H9 (cell line): Measurements from ENCODE around the gene RBM23. TPM values are rescaled to one million over a fixed set of nuclear protein-coding genes. Genes with fewer than 3 reads are reported as not detected.
"Not testable (repeated sequence)": the region's sequence is repeated elsewhere in the genome, so short reads cannot be mapped to it uniquely, and the experiment has no call there.

Source experiments
- DNase-seq: peaks from one replicate; pipeline ENCODE4 v3.0.0-alpha.2; 2017
- H2AFZ ChIP-seq: one replicate; pipeline ENCODE4 v1.6.1; 2013; ENCODE audit warnings: mild to moderate bottlenecking, low read length, control low read depth, moderate library complexity
- H2AK5ac ChIP-seq: 2 replicates; pipeline ENCODE4 v1.6.1; 2013; ENCODE audit warnings: low read length, control low read depth, mixed read lengths; ENCODE audit not compliant: insufficient read length
- H2BK120ac ChIP-seq: one replicate; pipeline ENCODE4 v1.6.1; 2013; ENCODE audit warnings: low read depth, mild to moderate bottlenecking, low read length, control low read depth, inconsistent platforms; ENCODE audit not compliant: poor library complexity, severe bottlenecking
- H2BK12ac ChIP-seq: 2 replicates; pipeline ENCODE4 v1.6.1; 2013; ENCODE audit warnings: low read length, control low read depth, mixed read lengths, low read depth; ENCODE audit not compliant: insufficient read length
- H2BK15ac ChIP-seq: 2 replicates; pipeline ENCODE4 v1.6.1; 2013; ENCODE audit warnings: low read depth, low read length, control low read depth
- H2BK20ac ChIP-seq: one replicate; pipeline ENCODE4 v1.6.1; 2013; ENCODE audit warnings: low read depth, mild to moderate bottlenecking, low read length, control low read depth, inconsistent platforms; ENCODE audit not compliant: poor library complexity, severe bottlenecking
- H2BK5ac ChIP-seq: 2 replicates; pipeline ENCODE4 v1.6.1; 2013; ENCODE audit warnings: low read length, control low read depth, mixed read lengths; ENCODE audit not compliant: insufficient read length
- H3K14ac ChIP-seq: 2 replicates; pipeline ENCODE4 v1.6.1; 2013; ENCODE audit warnings: low read length, control low read depth; ENCODE audit not compliant: insufficient read depth
- H3K18ac ChIP-seq: 2 replicates; pipeline ENCODE4 v1.6.1; 2013; ENCODE audit warnings: low read depth, mild to moderate bottlenecking, mixed read lengths, low read length, control low read depth; ENCODE audit not compliant: insufficient read length
- H3K23ac ChIP-seq: 2 replicates; pipeline ENCODE4 v1.6.1; 2013; ENCODE audit warnings: low read length, control low read depth, mixed read lengths, low read depth; ENCODE audit not compliant: insufficient read length
- H3K23me2 ChIP-seq: 2 replicates; pipeline ENCODE4 v1.6.1; 2013; ENCODE audit warnings: low read depth, mild to moderate bottlenecking, mixed read lengths, low read length, control low read depth; ENCODE audit not compliant: insufficient read length, poor library complexity, severe bottlenecking
- H3K27ac ChIP-seq: 2 replicates; pipeline ENCODE4 v1.5.1; 2013; ENCODE audit warnings: low read length, control low read depth, mixed read lengths, low read depth; ENCODE audit not compliant: insufficient read length
- H3K27me3 ChIP-seq: 2 replicates; pipeline ENCODE4 v1.6.1; 2013; ENCODE audit warnings: low read length, control low read depth, inconsistent platforms; ENCODE audit not compliant: insufficient read depth
- H3K4ac ChIP-seq: 2 replicates; pipeline ENCODE4 v1.6.1; 2013; ENCODE audit warnings: low read depth, mild to moderate bottlenecking, control low read depth, inconsistent platforms, low read length, moderate library complexity
- H3K4me1 ChIP-seq: 2 replicates; pipeline ENCODE4 v1.6.1; 2013; ENCODE audit warnings: low read length, control low read depth, inconsistent platforms; ENCODE audit not compliant: insufficient read depth
- H3K4me2 ChIP-seq: 2 replicates; pipeline ENCODE4 v1.6.1; 2013; ENCODE audit warnings: low read length, control low read depth, mixed read lengths; ENCODE audit not compliant: insufficient read length, insufficient read depth
- H3K56ac ChIP-seq: 2 replicates; pipeline ENCODE4 v1.6.1; 2013; ENCODE audit warnings: low read depth, mild to moderate bottlenecking, mixed read lengths, low read length, control low read depth; ENCODE audit not compliant: insufficient read length
- H3K79me1 ChIP-seq: 2 replicates; pipeline ENCODE4 v1.6.1; 2013; ENCODE audit warnings: low read depth, mild to moderate bottlenecking, moderate library complexity, low read length, control low read depth, inconsistent platforms; ENCODE audit not compliant: insufficient read depth, poor library complexity, severe bottlenecking
- H3K79me2 ChIP-seq: 2 replicates; pipeline ENCODE4 v1.6.1; 2013; ENCODE audit warnings: low read length, control low read depth, inconsistent platforms; ENCODE audit not compliant: insufficient read depth
- H3K9ac ChIP-seq: 2 replicates; pipeline ENCODE4 v1.6.1; 2013; ENCODE audit warnings: low read length, control low read depth, mixed read lengths; ENCODE audit not compliant: insufficient read length; ENCODE audit errors: extremely low read depth
- H3K9me3 ChIP-seq: one replicate; pipeline ENCODE4 v1.6.1; 2013; ENCODE audit warnings: low read depth, low read length, inconsistent platforms; ENCODE audit not compliant: control insufficient read depth
- H3T11ph ChIP-seq: one replicate; pipeline ENCODE4 v1.6.1; 2013; ENCODE audit warnings: mild to moderate bottlenecking, low read length, control low read depth, inconsistent platforms
- H4K20me1 ChIP-seq: one replicate; pipeline ENCODE4 v1.6.1; 2013; ENCODE audit not compliant: control insufficient read depth, insufficient read length, insufficient read depth
- H4K5ac ChIP-seq: 2 replicates; pipeline ENCODE4 v1.6.1; 2013; ENCODE audit warnings: low read depth, mild to moderate bottlenecking, mixed read lengths, low read length, control low read depth; ENCODE audit not compliant: insufficient read length
- H4K8ac ChIP-seq: replicated peaks from 2 replicates; pipeline ENCODE4 v1.6.1; 2013; ENCODE audit warnings: low read length, control low read depth, mixed read lengths, low read depth; ENCODE audit not compliant: insufficient read length
- H4K91ac ChIP-seq: 2 replicates; pipeline ENCODE4 v1.6.1; 2013; ENCODE audit warnings: low read depth, mild to moderate bottlenecking, moderate library complexity, mixed read lengths, low read length, control low read depth; ENCODE audit not compliant: insufficient read length
- H3K27ac Mint-ChIP-seq, 3 experiments: 2 replicates in 2 of 3; 3 replicates in 1 of 3; pipeline ENCODE4 v1.8.0; 2020 to 2021; ENCODE audit warnings: mixed read lengths in 3 of 3, mild to moderate bottlenecking in 1 of 3, moderate library complexity in 1 of 3
- H3K27me3 Mint-ChIP-seq: 2 replicates; pipeline ENCODE4 v1.8.0; 2021; ENCODE audit warnings: low read depth, mild to moderate bottlenecking, moderate library complexity, mixed read lengths
- H3K36me3 Mint-ChIP-seq, 3 experiments: 2 replicates in 2 of 3; 3 replicates in 1 of 3; pipeline ENCODE4 v1.8.0; 2020 to 2021; ENCODE audit warnings: low read depth in 3 of 3, mixed read lengths in 3 of 3; ENCODE audit not compliant: insufficient read depth in 1 of 3
- H3K4me1 Mint-ChIP-seq, 2 experiments: 2 replicates each; pipeline ENCODE4 v1.8.0; 2020; ENCODE audit warnings: mixed read lengths in 2 of 2
- H3K4me3 Mint-ChIP-seq, 2 experiments: 2 replicates in 1 of 2; 3 replicates in 1 of 2; pipeline ENCODE4 v1.8.0; 2020 to 2021; ENCODE audit warnings: mild to moderate bottlenecking in 2 of 2, mixed read lengths in 2 of 2, moderate library complexity in 1 of 2
- H3K9me3 Mint-ChIP-seq, 2 experiments: 2 replicates in 1 of 2; 3 replicates in 1 of 2; pipeline ENCODE4 v1.8.0; 2020; ENCODE audit warnings: mild to moderate bottlenecking in 2 of 2, mixed read lengths in 2 of 2, moderate library complexity in 1 of 2
- CTCF ChIP-seq: fragments of 200-600 bp; sonication (generic); conservative IDR thresholded peaks from 3 replicates; pipeline ENCODE4 v1.8.0; 2021; ENCODE audit warnings: antibody characterized with exemption, mild to moderate bottlenecking
- WGBS: extraction: QIAGEN DNeasy Blood & Tissue Kit; methylation state at CpG from one replicate; pipeline ENCODE4 v1.1.7; 2013; ENCODE audit warnings: missing lambda C conversion rate, low lambda C conversion rate, mixed read lengths; ENCODE audit not compliant: insufficient read length; ENCODE audit errors: extremely low coverage; 5-methylcytosine and 5-hydroxymethylcytosine counted together
- total RNA-seq: library from RNA; stranded (reverse); gene quantifications from 2 replicates; pipeline ENCODE4 v1.2.1, GENCODE V29; 2021

RBM23 gene
- total RNA-seq, 1 experiment from 2014 or later: 79.0 TPM

- no peak for DNase-seq
- Histone ChIP-seq H2BK12ac (no peak overlapping the region), H4K8ac (no peak overlapping the region), H3K4me1 (no peaks in the 10 kb centered on the region), H2BK20ac (no peak overlapping the region), H3K23ac (no peak overlapping the region), H4K20me1 (no peaks in the 10 kb centered on the region), H2AK5ac (no peak overlapping the region), H3K27me3 (no peaks in the 10 kb centered on the region), H3K79me2 (no peaks in the 10 kb centered on the region), H3K9ac (no peak overlapping the region), H3K23me2 (no peaks in the 10 kb centered on the region), H2AFZ (no peak overlapping the region), H3K18ac (no peak overlapping the region), H3T11ph (no peak overlapping the region), H4K5ac (no peak overlapping the region), H2BK120ac (no peak overlapping the region), H2BK15ac (no peak overlapping the region), H4K91ac (no peak overlapping the region), H2BK5ac (no peak overlapping the region), H3K79me1 (no peaks in the 10 kb centered on the region), H3K27ac (no peak overlapping the region), H3K4me2 (no peak overlapping the region), H3K14ac (no peak overlapping the region), H3K4ac (no peak overlapping the region), H3K56ac (no peak overlapping the region), H3K9me3 (no peaks in the 10 kb centered on the region)
- peaks cover 9 to 24% (median 23%) of the 10 kb centered on the region in 3 experiments for H3K36me3 Mint-ChIP-seq
- TF ChIP-seq CTCF: no peak
- H3K27me3 Mint-ChIP-seq: no peaks in the 10 kb centered on the region
- H3K4me1 Mint-ChIP-seq: no peaks in the 10 kb centered on the region
- 0 out of 5 replicates have a peak, but pooled peaks cover 0 to 2% of the 10 kb centered on the region in 2 experiments for H3K9me3 Mint-ChIP-seq
- WGBS: no CpG with 5 or more reads among the region's 4 CpGs
- H3K4me3 Mint-ChIP-seq: no peak overlapping the region; a peak in 1 of 5 replicates
- 0 out of 7 replicates have a peak overlapping the region, but pooled peaks of 1 of the 3 experiments have one; percentile 58 for H3K27ac Mint-ChIP-seq
Measured at GRCh38 chr14:22966783-22967269, 47.9 kb upstream of the RBM23 start.

GRCh38 chr14:22965916-22966782 is 47.2 kb upstream of the RBM23 start:
- H3K56ac ChIP-seq, H3K27me3 Mint-ChIP-seq, H2BK120ac ChIP-seq, H3K9me3 Mint-ChIP-seq, H3K18ac ChIP-seq, H3K23me2 ChIP-seq, H2BK15ac ChIP-seq, H4K20me1 ChIP-seq, H3K79me2 ChIP-seq, H2AK5ac ChIP-seq, DNase-seq, H3K9me3 ChIP-seq, H3K4ac ChIP-seq, H2AFZ ChIP-seq, H3K79me1 ChIP-seq, H3K27me3 ChIP-seq, H2BK20ac ChIP-seq, H3K9ac ChIP-seq, H4K5ac ChIP-seq, H4K91ac ChIP-seq, H4K8ac ChIP-seq, H3K23ac ChIP-seq, H3K4me1 ChIP-seq, H3K14ac ChIP-seq, H3K27ac ChIP-seq, H3K4me3 Mint-ChIP-seq, H2BK5ac ChIP-seq, H2BK12ac ChIP-seq, H3T11ph ChIP-seq, H3K4me2 ChIP-seq, H3K4me1 Mint-ChIP-seq: not testable (repeated sequence)
- Mint-ChIP-seq H3K36me3 (peaks cover 7 to 17% (median 16%) of the 10 kb centered on the region in 3 experiments), H3K27ac (peak overlapping the region in 1 of 3 experiments; percentile 78; a peak in 2 of 7 replicates)
- WGBS: no CpG with 5 or more reads among the region's 15 CpGs
